GM21528 (cell line): ENCODE data around the gene MYL6B.
"Not testable (repeated sequence)": the region's sequence is repeated elsewhere in the genome, so short reads cannot be mapped to it uniquely, and the experiment has no call there.

Source experiments
- ATAC-seq: cut with Tn5 transposase; IDR thresholded peaks from one replicate; pipeline ENCODE4 v1.9.1; 2021; ENCODE audit warnings: mild to moderate bottlenecking, moderate library complexity; ENCODE audit not compliant: unreplicated experiment, low FRiP score

MYL6B gene

GRCh38 chr12:56151672-56152131 is 685 bp upstream of the MYL6B start:
- peak; percentile 36 for ATAC-seq

DNA sequence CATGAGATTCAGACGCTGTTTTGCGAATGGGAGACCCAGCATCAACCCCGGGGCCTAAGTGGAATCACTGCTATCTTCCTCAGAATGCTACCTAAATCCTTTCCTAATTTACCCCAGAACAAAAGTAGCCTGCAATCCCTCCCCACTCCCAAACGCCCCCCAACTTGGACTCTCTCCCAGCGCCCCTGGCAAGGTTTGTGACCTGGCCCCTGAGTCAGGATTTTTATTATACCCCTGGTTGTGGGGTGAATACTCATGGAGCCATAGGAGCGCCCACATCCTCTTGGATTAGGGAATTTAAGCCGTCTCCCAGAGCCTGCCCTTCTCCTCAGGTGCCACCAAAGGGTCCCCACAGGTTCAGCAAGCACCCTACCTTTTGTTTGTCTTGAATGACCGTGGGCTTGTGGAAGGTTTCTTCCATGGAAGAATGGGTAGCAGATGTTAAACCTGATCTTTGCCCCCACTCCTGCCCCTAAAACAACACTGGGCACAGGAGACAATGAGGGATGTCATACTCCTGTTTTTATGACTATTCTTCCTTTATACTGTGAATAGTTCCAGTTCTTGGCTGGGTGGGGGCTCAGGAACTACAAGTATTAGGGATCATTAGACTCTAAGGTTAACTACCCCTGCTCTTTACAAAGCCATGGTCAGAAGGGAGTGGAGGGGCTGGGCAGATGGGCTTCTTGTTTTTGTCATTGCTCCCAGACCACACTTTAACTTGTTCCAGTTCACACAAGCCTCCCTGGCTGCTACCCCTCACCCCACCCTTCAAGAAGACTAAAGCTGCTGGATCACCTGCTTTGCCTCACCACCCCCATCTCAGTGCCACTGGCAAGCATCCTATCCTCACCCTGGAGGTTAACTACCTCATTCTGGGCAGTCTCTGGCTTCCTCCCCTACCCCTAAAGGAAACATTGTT is 630 bp downstream of the MYL6B start:
- no peak for ATAC-seq

DNA sequence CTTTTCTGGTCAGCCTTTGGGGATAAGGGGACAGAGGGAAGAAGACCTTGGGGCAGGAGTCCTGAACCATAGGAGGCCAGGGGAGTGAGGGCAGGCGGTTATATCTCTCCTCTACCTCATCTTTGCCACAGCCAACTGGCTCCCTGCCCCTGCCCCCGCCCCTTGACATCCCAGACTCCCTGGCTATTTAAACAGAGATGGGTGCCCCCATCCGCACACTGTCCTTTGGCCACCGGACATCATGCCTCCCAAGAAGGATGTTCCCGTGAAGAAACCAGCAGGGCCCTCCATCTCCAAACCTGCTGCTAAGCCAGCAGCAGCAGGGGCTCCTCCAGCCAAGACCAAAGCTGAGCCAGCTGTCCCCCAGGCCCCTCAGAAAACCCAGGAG is 1.3 kb downstream of the MYL6B start:
- ATAC-seq = no peak

DNA sequence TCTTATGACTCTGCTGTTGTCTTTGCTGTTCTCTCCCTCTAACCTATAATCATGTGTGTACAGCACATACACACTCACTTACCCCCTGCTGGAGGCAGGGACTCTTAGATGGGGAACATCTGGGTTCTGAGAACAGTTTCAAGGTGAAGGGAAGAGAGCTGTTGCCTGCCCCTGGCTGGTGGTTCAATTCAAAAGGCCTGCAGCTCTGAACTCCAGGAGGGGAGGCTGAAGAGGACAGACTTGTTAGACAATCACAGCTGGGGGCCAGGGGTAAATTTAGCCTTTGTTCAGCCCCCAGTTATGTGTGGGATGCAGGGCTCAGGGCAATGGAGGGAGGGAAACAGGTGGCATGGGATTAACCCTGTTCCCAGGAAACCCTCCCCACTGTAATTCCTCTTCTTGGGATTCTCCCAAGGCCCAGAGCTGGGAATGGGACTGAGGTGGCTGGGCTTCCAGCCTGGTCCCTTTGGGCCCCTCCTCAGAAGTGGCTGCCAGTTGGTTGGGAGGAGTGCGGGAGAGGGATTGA is 1.9 kb downstream of the MYL6B start:
- no peak for ATAC-seq

- no peak for ATAC-seq
Observed at GRCh38 chr12:56154818-56155217, 2.4 kb downstream of the MYL6B start.

DNA sequence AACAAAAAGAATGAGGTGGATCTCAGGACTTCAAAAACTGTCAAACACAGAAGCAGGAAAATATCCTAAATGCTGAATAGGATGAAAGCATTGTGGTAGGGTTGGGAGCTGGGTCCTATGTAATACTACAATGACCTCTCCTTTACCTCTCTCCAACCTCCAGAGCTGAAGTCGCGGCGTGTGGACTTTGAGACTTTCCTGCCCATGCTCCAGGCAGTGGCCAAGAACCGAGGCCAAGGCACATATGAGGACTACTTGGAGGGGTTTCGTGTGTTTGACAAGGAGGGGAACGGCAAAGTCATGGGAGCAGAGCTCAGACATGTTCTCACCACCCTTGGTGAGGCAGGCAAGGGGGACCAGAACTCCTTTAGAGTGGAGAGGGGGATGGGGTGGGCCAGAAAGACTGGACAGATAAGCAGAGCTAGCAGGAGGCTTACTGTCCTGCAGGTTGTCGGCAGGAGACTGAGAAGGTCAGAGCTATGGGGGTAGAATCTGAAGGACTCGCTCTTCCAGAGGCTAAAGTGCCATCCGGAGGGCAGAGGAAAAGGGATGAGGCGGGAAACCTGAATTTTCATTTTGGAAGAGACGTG is 3.0 kb downstream of the MYL6B start:
- no peak for ATAC-seq

DNA sequence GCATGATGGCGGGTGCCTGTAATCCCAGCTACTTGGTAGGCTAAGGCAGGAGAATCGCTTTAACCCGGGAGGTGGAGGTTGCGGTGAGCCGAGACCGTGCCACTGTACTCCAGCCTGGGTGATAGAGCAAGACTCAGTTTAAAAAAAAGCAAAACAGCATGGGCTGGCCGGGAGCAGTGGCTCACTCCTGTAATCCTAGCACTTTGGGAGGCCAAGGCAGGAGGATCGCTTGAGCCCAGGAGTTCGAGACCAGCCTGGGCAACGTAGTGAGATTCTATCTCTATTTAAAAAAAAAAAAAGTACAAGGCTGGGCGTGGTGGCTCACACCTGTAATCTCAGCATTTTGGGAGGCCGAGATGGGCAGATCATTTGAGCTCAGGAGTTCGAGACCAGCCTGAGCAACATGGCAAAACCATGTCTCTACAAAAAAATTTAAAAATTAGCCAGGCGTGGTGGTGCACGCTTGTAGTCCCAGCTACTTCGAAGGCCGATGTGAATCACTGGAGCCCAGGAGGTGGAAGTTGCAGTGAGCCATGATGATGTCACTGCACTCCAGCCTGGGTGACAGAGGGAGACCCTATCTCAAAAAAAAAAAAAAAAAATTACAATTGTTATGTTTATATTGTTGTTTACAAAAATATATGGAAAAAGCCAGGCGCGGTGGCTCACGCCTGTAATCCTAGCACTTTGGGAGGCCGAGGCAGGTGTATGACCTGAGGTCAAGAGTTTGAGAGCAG is 4.2 kb downstream of the MYL6B start:
- ATAC-seq = not testable (repeated sequence)

- no peak for ATAC-seq
Observed at GRCh38 chr12:56157201-56158028, 5.0 kb downstream of the MYL6B start.

GRCh38 chr12:56158029-56158925 is 5.9 kb downstream of the MYL6B start, which contains the start of gene MYL6:
TSS of gene MYL6 (plus strand) at chr12:56158359. CDS start at chr12:56158402, 43 bp downstream.
- ATAC-seq = no peak

DNA sequence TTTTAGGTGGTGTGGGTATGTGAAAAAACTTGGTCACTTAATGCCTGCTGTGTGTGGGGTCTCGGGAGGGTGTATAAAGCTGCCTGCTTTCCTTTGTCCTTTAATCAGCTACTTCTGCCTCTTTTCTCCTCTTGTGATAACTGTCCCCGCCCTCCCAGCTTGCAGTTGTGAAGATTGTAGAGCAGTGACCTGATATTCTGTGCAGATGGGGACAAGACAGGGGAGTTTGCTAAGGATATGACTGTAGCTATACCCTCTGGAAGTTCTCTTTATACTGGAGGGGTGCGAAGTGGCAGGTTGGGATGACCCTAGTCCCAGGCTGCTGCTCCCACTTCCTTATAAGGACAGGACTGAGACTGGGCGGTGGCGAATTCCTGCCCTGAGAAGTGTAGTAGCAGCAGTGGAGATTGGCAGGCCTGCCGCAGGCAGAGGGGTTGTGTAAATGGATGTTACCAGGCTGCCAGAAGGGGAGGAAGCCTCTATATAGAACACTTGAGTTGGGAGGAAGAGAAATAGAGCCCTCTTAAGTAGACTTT is 6.6 kb downstream of the MYL6B start:
- no peak for ATAC-seq

- ATAC-seq = no peak
Observed at GRCh38 chr12:56159482-56160192, 7.2 kb downstream of the MYL6B start.

DNA sequence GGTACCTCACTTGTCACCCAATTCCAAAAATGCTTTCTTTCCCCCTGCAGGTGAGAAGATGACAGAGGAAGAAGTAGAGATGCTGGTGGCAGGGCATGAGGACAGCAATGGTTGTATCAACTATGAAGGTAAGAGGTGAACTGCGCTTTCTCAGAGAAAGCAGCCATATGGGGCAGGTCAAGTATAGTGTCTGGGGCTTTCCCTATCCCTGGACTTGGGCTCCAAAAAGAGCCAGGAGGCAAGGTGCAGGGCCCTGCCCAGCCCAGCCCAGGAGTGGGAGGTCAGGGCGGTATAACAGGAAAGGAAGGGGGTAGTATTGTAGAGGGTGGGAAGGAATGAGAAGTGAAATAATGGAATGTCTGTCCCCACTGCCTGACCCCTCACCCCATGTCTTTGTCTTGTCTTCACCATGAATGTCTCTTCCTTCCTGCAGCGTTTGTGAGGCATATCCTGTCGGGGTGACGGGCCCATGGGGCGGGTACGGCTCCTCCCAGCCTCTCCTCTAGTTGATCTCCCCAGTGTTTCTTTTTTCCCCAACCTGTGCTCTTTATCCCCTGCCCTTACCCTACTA is 7.9 kb downstream of the MYL6B start:
- no peak for ATAC-seq

GRCh38 chr12:56160894-56161689 is 8.7 kb downstream of the MYL6B start:
- no peak for ATAC-seq

DNA sequence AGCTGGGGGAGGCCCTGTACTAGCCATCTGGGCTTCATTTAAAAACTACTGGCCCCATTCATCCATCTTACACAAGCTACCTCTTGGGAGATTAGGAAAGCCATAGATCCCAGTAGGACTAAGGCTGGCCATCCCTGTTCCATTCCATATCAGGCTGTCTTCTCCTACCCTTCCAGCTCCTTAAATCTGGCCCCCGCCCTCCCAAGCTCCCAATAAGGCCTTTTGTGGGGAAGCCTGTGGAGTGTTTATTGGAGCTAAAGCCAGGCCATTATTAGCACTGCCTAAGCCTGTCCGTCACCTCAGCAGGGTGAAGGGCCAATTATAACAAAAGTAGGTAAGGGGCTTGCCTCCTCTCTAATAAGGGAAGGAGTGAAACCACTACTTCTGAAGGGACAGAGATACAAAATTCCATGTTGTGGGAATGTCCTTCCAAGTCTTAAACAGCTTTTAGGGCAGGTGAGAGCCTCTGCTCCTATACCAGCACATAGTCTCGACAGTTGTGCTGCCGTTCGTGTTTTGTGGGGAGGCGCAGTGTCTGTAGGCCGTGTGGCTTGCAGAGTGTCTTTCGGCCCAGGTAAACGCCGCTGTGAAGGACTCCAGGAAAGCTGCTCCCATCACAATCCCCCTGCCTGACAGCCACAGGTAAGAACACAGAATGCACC is 9.4 kb downstream of the MYL6B start:
- ATAC-seq = no peak

- no peak for ATAC-seq
Observed at GRCh38 chr12:56162468-56163290, 10.3 kb downstream of the MYL6B start.
